Breast epithelium (tissue), 3 donors: Measurements from ENCODE around the gene IFT80.

ENCODE experiments used
- CTCF ChIP-seq, 3 donors: fragments of 450-650 bp; IDR thresholded peaks; one replicate each; pipeline ENCODE4 v1.5.1; 2016 to 2017; ENCODE audit warnings: antibody characterized with exemption in 3 of 3, mild to moderate bottlenecking in 3 of 3, moderate library complexity in 3 of 3
- POLR2A ChIP-seq: fragments of 450-650 bp; IDR thresholded peaks from one replicate; pipeline ENCODE4 v1.6.1; 2016; ENCODE audit warnings: antibody characterized with exemption, mild to moderate bottlenecking, moderate library complexity
- POLR2AphosphoS5 ChIP-seq, 3 donors: sonication (generic); formaldehyde crosslinking; IDR thresholded peaks; one replicate each; pipeline ENCODE4 v1.6.1; 2017; ENCODE audit warnings: antibody characterized with exemption in 3 of 3

- TF ChIP-seq CTCF (IDR thresholded peaks at IDR 0.05) (peak; percentile 60 to 79 (median 69)), POLR2AphosphoS5 (IDR thresholded peaks at IDR 0.05) (no peak), POLR2A (no peak)
Observed at GRCh38 chr3:160413613-160414248, 14.7 kb upstream of the IFT80 start.
